Ishikawa (cell line): ENCODE measurements around the gene NPFFR1.
A peak's percentile ranks its signal among the peaks of the same experiment; 100 is the strongest.

ENCODE experiments used
- CEBPB ChIP-seq: IDR thresholded peaks from 2 replicates; pipeline ENCODE4 v1.6.1; 2012
- CREB1 ChIP-seq: IDR thresholded peaks from 2 replicates; pipeline ENCODE4 v1.6.1; 2012; ENCODE audit warnings: low read depth
- EGR1 ChIP-seq: IDR thresholded peaks from 2 replicates; pipeline ENCODE4 v1.6.1; 2012
- EP300 ChIP-seq: IDR thresholded peaks from 2 replicates; pipeline ENCODE4 v1.6.1; 2012; ENCODE audit warnings: borderline replicate concordance
- FOXM1 ChIP-seq: IDR thresholded peaks from 2 replicates; pipeline ENCODE4 v1.6.1; 2012; ENCODE audit warnings: low read depth, borderline replicate concordance
- MAX ChIP-seq: IDR thresholded peaks from 2 replicates; pipeline ENCODE4 v1.6.1; 2012
- NFIC ChIP-seq: IDR thresholded peaks from 2 replicates; pipeline ENCODE4 v1.6.1; 2012
- RAD21 ChIP-seq: IDR thresholded peaks from 2 replicates; pipeline ENCODE4 v1.6.1; 2012; ENCODE audit warnings: low read depth
- TAF1 ChIP-seq: IDR thresholded peaks from 2 replicates; pipeline ENCODE4 v1.6.1; 2012; ENCODE audit warnings: low read depth, mild to moderate bottlenecking
- TCF12 ChIP-seq: IDR thresholded peaks from 2 replicates; pipeline ENCODE4 v1.6.1; 2012; ENCODE audit warnings: low read depth
- TEAD4 ChIP-seq: IDR thresholded peaks from 2 replicates; pipeline ENCODE4 v1.6.1; 2012
- YY1 ChIP-seq: IDR thresholded peaks from 2 replicates; pipeline ENCODE4 v1.6.1; 2012; ENCODE audit warnings: low read depth
- ZBTB7A ChIP-seq: IDR thresholded peaks from 2 replicates; pipeline ENCODE4 v1.6.1; 2012; ENCODE audit warnings: low read depth
- TF ChIP-seq, protein P1 (sequence below): IDR thresholded peaks from 2 replicates; pipeline ENCODE4 v1.6.1; 2012
- TF ChIP-seq, protein P2 (sequence below): IDR thresholded peaks from 2 replicates; pipeline ENCODE4 v1.6.1; 2012; ENCODE audit warnings: low read depth, mild to moderate bottlenecking

NPFFR1 gene

DNA sequence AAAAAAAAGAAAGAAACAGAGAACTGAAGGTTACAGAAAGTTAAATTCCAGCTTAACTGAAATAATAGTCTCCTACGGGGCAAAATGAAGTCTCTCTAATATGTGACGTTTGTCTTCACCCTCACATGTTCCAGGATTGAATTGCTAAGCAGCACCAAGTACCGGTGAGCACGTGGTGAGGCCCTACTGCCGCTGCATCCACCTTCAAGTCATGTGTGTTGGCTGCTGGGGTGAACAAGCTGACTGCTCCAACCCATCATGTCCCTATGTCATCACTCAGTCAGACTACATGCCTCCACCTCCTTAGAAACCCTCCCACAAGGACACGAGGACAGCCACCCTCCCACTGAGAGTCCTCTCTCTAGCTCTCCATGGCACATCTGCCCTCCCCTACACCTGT is 35.4 kb upstream of the NPFFR1 start:
- TF ChIP-seq ZBTB7A (no peak), TAF1 (no peak), NFIC (no peak), CEBPB (no peak), EP300 (no peak), EGR1 (no peak), MAX (no peak), TCF12 (no peak), FOXM1 (no peak), TEAD4 (no peak)
- TF ChIP-seq, protein P1, sequence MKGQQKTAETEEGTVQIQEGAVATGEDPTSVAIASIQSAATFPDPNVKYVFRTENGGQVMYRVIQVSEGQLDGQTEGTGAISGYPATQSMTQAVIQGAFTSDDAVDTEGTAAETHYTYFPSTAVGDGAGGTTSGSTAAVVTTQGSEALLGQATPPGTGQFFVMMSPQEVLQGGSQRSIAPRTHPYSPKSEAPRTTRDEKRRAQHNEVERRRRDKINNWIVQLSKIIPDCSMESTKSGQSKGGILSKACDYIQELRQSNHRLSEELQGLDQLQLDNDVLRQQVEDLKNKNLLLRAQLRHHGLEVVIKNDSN, result no peak
- TF ChIP-seq, protein P2, sequence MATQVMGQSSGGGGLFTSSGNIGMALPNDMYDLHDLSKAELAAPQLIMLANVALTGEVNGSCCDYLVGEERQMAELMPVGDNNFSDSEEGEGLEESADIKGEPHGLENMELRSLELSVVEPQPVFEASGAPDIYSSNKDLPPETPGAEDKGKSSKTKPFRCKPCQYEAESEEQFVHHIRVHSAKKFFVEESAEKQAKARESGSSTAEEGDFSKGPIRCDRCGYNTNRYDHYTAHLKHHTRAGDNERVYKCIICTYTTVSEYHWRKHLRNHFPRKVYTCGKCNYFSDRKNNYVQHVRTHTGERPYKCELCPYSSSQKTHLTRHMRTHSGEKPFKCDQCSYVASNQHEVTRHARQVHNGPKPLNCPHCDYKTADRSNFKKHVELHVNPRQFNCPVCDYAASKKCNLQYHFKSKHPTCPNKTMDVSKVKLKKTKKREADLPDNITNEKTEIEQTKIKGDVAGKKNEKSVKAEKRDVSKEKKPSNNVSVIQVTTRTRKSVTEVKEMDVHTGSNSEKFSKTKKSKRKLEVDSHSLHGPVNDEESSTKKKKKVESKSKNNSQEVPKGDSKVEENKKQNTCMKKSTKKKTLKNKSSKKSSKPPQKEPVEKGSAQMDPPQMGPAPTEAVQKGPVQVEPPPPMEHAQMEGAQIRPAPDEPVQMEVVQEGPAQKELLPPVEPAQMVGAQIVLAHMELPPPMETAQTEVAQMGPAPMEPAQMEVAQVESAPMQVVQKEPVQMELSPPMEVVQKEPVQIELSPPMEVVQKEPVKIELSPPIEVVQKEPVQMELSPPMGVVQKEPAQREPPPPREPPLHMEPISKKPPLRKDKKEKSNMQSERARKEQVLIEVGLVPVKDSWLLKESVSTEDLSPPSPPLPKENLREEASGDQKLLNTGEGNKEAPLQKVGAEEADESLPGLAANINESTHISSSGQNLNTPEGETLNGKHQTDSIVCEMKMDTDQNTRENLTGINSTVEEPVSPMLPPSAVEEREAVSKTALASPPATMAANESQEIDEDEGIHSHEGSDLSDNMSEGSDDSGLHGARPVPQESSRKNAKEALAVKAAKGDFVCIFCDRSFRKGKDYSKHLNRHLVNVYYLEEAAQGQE, result no peak

- no peak for TF ChIP-seq EP300
- TF ChIP-seq TAF1, result no peak
- no peak for TF ChIP-seq YY1
- TF ChIP-seq EGR1, result no peak
- no peak for TF ChIP-seq TEAD4
- no peak for TF ChIP-seq FOXM1
- TF ChIP-seq CEBPB, result no peak
Measured at GRCh38 chr10:70317943-70318318, 34.1 kb upstream of the NPFFR1 start.

- TF ChIP-seq MAX, result no peak
- no peak for TF ChIP-seq ZBTB7A
- TF ChIP-seq CEBPB, result no peak
- TF ChIP-seq RAD21, result no peak
- no peak for TF ChIP-seq YY1
- no peak for TF ChIP-seq EGR1
- TF ChIP-seq TEAD4, result no peak
- TF ChIP-seq, protein P1, result no peak
- TF ChIP-seq TCF12, result no peak
- TF ChIP-seq FOXM1, result no peak
- TF ChIP-seq CREB1, result no peak
- no peak for TF ChIP-seq EP300
- TF ChIP-seq NFIC, result no peak
- TF ChIP-seq, protein P2, result no peak
- no peak for TF ChIP-seq TAF1
Measured at GRCh38 chr10:70317272-70317942, 33.6 kb upstream of the NPFFR1 start.

DNA sequence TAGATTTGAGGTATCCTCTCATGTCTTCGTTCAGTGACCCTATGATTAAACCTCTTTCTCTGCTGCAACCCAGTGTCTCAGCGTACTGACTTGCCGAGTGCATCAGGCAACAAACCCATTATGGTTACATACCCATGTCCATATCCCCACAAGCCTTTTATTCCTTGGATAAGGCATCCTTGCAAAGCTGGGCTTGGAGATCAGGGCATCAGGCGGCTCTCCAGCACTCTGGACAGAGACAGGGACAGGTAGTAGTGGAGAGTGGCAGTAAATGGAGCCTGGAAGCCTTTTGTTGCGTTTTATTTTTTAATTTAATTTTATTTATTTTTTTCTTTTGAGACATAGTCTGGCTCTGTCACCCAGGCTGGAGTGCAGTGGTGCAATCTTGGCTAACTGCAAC is 32.0 kb upstream of the NPFFR1 start:
- no peak for TF ChIP-seq FOXM1
- TF ChIP-seq, protein P2, result peak; percentile 85

DNA sequence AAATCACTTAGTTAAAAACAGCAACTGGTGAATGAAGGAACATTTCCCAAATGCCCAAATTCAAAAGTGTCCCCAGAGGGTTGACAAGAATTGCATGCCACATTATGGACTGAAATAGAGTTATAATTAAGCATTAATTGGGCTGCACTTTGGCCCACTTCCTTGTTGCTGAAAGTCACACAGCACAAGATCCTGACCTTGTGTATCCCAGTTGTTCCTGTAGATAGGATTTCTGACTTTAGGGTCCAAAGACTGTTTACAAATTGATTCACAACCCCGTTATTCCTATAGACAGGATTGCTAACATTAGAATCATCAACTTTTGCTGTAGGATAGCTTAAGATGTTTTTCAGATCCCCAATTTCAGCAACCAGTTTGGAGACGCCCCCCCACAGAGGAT is 31.5 kb upstream of the NPFFR1 start:
- no peak for TF ChIP-seq TAF1
- TF ChIP-seq, protein P2, result no peak
- TF ChIP-seq EGR1, result no peak
- no peak for TF ChIP-seq CREB1
- TF ChIP-seq YY1, result no peak
- TF ChIP-seq, protein P1, result no peak
- TF ChIP-seq NFIC, result no peak
- TF ChIP-seq TEAD4, result no peak
- TF ChIP-seq MAX, result no peak
- no peak for TF ChIP-seq CEBPB
- TF ChIP-seq TCF12, result no peak
- no peak for TF ChIP-seq FOXM1
- TF ChIP-seq EP300, result no peak
- no peak for TF ChIP-seq ZBTB7A
